Mammary epithelial cell (primary cell): ENCODE measurements around the gene TBC1D22B.

Source experiments
- EZH2 ChIP-seq: IDR thresholded peaks from 2 replicates; pipeline ENCODE4 v1.6.1; 2012; ENCODE audit warnings: low read length, inconsistent platforms, borderline replicate concordance
- TF ChIP-seq, protein P1 (sequence below), 2 donors: IDR thresholded peaks in 1 of 2; conservative IDR thresholded peaks in 1 of 2; 2 replicates each; pipeline ENCODE4 v1.5.1; 2011 to 2012; ENCODE audit warnings: inconsistent platforms in 2 of 2, low read length in 2 of 2, mild to moderate bottlenecking in 2 of 2, control low read depth in 1 of 2, low read depth in 1 of 2; ENCODE audit not compliant: insufficient read depth in 1 of 2; ENCODE audit errors: extremely low read depth in 1 of 2

DNA sequence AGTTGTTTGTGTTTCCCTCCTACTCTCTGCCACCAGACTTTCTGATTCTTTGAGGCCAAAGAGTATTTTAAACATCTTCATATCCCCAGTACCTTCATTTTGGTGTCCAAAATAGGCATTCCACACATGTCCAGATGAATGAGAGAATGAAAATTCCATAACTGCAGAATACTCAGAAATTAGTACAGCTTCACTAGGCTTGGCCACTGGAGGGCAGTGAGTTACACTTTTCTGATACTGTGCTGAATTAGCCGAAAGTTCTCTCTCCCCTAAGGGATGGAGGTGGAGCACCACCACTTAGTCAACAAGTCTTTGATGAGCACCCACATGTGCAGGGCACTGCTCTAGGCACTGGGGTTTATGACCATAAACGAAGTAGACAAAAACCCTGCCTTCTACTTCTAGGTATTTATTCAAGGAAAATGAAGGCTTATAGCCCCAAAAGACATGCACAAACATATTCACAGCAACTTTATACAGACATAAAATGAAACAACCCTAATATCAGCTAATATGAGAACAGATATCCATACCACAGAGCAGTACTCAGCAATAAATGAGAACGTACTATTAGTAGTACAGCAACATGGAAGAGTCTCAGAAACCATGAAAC is 46.4 kb downstream of the TBC1D22B start:
- TF ChIP-seq, protein P1, sequence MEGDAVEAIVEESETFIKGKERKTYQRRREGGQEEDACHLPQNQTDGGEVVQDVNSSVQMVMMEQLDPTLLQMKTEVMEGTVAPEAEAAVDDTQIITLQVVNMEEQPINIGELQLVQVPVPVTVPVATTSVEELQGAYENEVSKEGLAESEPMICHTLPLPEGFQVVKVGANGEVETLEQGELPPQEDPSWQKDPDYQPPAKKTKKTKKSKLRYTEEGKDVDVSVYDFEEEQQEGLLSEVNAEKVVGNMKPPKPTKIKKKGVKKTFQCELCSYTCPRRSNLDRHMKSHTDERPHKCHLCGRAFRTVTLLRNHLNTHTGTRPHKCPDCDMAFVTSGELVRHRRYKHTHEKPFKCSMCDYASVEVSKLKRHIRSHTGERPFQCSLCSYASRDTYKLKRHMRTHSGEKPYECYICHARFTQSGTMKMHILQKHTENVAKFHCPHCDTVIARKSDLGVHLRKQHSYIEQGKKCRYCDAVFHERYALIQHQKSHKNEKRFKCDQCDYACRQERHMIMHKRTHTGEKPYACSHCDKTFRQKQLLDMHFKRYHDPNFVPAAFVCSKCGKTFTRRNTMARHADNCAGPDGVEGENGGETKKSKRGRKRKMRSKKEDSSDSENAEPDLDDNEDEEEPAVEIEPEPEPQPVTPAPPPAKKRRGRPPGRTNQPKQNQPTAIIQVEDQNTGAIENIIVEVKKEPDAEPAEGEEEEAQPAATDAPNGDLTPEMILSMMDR (conservative IDR thresholded peaks at IDR 0.05 in 1 of 2, IDR thresholded peaks at IDR 0.05 in 1 of 2; ENCODE audit: extremely low read depth in 1 of 2, insufficient read depth in 1 of 2, low read depth in 1 of 2, low read length in 2 of 2), result peak; percentile 67 to 72
- no peak for TF ChIP-seq EZH2
